ENCODE results near the gene TEKT2.

- TF ChIP-seq CTCF (IDR thresholded peaks at IDR 0.05; ENCODE audit: insufficient read depth, low read length, poor library complexity, severe bottlenecking) (no peak), EZH2phosphoT487 (conservative IDR thresholded peaks at IDR 0.05; ENCODE audit: low read length) (no peak)
These were observed 40.7 kb downstream of the TEKT2 start for GRCh38 chr1:36124404-36125128.

All from SU-DHL-6 (cell line).